H1 (cell line): ENCODE results near the gene NLRP12. TPM values are rescaled to one million over a fixed set of nuclear protein-coding genes. Genes with fewer than 3 reads are reported as not detected.

Experiments
- CREB1 ChIP-seq: IDR thresholded peaks from 2 replicates; pipeline ENCODE4 v1.6.1; 2012; ENCODE audit warnings: inconsistent platforms
- CTCF ChIP-seq, 3 experiments: IDR thresholded peaks; 1 replicate in 2 of 3; 2 replicates in 1 of 3; pipeline versions ENCODE4 v1.5.1 to v1.6.1; 2011; ENCODE audit warnings: low read length in 3 of 3, mild to moderate bottlenecking in 3 of 3, inconsistent platforms in 2 of 3, low read depth in 1 of 3, moderate library complexity in 1 of 3; ENCODE audit not compliant: insufficient read depth in 1 of 3; ENCODE audit errors: control extremely low read depth in 1 of 3
- KDM1A ChIP-seq: fragments of 200-600, 300-600 bp; sonication (generic); IDR thresholded peaks from 2 replicates; pipeline ENCODE4 v1.7.1; 2016; ENCODE audit warnings: mild to moderate bottlenecking, low read length, borderline replicate concordance
- POU5F1 ChIP-seq: IDR thresholded peaks from 2 replicates; pipeline ENCODE4 v1.6.1; 2011; ENCODE audit warnings: low read depth, mild to moderate bottlenecking, low read length, moderate library complexity
- SIRT6 ChIP-seq: IDR thresholded peaks from one replicate; pipeline ENCODE4 v1.7.1; 2012; ENCODE audit warnings: low read length, inconsistent platforms
- SP2 ChIP-seq: IDR thresholded peaks from 2 replicates; pipeline ENCODE4 v1.6.1; 2012; ENCODE audit warnings: mild to moderate bottlenecking, low read length, inconsistent platforms
- TCF12 ChIP-seq: IDR thresholded peaks from 2 replicates; pipeline ENCODE4 v1.6.1; 2011; ENCODE audit warnings: low read depth, mild to moderate bottlenecking, low read length
- TEAD4 ChIP-seq: IDR thresholded peaks from 2 replicates; pipeline ENCODE4 v1.6.1; 2012; ENCODE audit warnings: low read depth, low read length, inconsistent platforms, mixed read lengths
- polyA plus RNA-seq, 7 experiments: library from polyadenylated mRNA; depleted of rRNA in 3 of 7; stranded (reverse) in 5 of 7; unstranded in 2 of 7; fragments of >200 nt in 5 of 7; fragments of 200-250 nt in 2 of 7; gene quantifications; 1 replicate in 5 of 7; 2 replicates in 1 of 7; 4 replicates in 1 of 7; pipeline versions ENCODE4 v1.2.1 to v1.2.3, GENCODE V29; 2011 to 2013; ENCODE audit warnings: missing spikeins in 2 of 7, mixed read lengths in 2 of 7
- total RNA-seq: library from RNA; stranded (reverse); fragmentation: NEBNext Ultra II Directional; extraction: Animal tissue kit (Norgen Biotek cat#: 25700); gene quantifications from 2 replicates; pipeline ENCODE4 v1.2.1, GENCODE V29; 2021

NLRP12 gene
- total and polyA plus RNA-seq, 2 of the 8 experiments (the other 6 are each of a cell fraction or from before 2014, with no cell fraction given), result 1.0 to 1.8 TPM

DNA sequence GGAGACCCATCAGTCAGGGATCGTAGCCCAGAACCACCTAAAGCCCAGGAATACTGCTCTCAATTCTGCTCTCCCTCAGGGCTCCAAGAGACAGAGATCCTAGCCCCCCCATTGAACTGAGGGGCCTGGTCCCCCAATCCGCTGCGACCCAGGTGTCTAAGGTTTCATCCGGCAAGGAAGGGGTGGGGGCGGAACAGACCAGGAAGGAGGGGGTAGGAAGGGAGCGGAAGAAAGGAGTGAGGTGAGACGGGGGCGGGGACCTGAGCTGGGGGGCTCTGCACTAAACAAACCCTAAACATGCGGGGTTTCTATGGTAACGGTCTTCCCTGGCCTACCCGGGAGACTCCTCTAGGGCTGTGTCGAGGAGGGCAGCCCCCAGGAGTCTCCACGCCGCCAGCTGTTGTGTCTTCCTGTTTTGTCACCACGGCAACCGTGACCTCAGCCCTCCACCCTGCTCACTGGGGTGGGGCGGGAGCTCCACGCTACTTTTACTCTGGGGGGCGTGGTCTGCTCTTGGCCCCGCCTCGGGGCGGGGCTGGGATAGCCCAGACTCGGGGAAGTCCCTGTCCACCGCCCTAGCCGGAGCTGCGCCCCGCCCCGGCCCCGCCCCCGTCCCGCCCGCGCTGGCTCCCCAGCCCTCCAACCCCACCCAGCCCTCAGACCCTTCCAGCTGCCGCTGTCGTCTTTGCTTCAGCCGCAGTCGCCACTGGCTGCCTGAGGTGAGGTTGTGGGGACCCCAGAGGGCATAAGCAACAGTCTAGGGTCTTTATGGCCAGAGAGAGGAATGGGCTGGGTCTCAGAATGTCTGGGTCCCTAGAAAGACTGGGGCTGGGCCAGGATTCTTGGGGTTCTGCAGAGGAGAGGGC, 43.3 kb upstream of the NLRP12 start, which contains the start of gene MYADM (continued):
- TF ChIP-seq CTCF (IDR thresholded peaks at IDR 0.05; ENCODE audit: control extremely low read depth in 1 of 3, insufficient read depth in 1 of 3, low read depth in 1 of 3, low read length in 3 of 3), result no peak
- TF ChIP-seq SP2, result no peak
- no peak for TF ChIP-seq KDM1A
- no peak for TF ChIP-seq POU5F1
- TF ChIP-seq CREB1, result peak; percentile 70; the same call in 1 of the 2 replicates
- TF ChIP-seq TCF12, result peak; percentile 90
- 0 out of 2 replicates have a peak, but pooled peaks have one; percentile 5 for TF ChIP-seq TEAD4
- no peak for TF ChIP-seq SIRT6
